Activated B cell treated with CpG ODN at 0.5 μM for 24 hours (primary cell): ENCODE measurements around the gene SREK1. TPM values are rescaled to one million over a fixed set of nuclear protein-coding genes. Genes with fewer than 3 reads are reported as not detected.
"Not testable (repeated sequence)": the region's sequence is repeated elsewhere in the genome, so short reads cannot be mapped to it uniquely, and the experiment has no call there.

Experiments used
- ATAC-seq: fragments of 200-7000 bp; cut with Tn5 transposase; one replicate; pipeline ENCODE4 v1.10.0; 2021; ENCODE audit warnings: low read depth, mild to moderate bottlenecking, moderate library complexity
- CTCF ChIA-PET: fragments of 350-600 bp; sonication (Branson Sonifier 250); formaldehyde crosslinking; loops from one replicate; lab custom pipeline; 2021; ENCODE audit warnings: antibody characterized with exemption; lab: Charles Lee
- POLR2A ChIA-PET: fragments of 350-600 bp; sonication (Branson Sonifier 250); formaldehyde crosslinking; loops from one replicate; lab custom pipeline; 2021; ENCODE audit warnings: antibody characterized with exemption; lab: Charles Lee
- DNase-seq: peaks from one replicate; pipeline ENCODE4 v3.0.0; 2022
- H3K27ac Mint-ChIP-seq: one replicate; pipeline ENCODE4 v1.8.0; 2020; ENCODE audit warnings: mixed read lengths
- H3K27me3 Mint-ChIP-seq: one replicate; pipeline ENCODE4 v1.8.0; 2021; ENCODE audit warnings: mixed read lengths
- H3K36me3 Mint-ChIP-seq: one replicate; pipeline ENCODE4 v1.8.0; 2021; ENCODE audit warnings: low read depth, mixed read lengths
- H3K4me1 Mint-ChIP-seq: one replicate; pipeline ENCODE4 v1.8.0; 2021; ENCODE audit warnings: mixed read lengths
- H3K4me3 Mint-ChIP-seq: one replicate; pipeline ENCODE4 v1.8.0; 2020; ENCODE audit warnings: mild to moderate bottlenecking, mixed read lengths
- H3K9me3 Mint-ChIP-seq: one replicate; pipeline ENCODE4 v1.8.0; 2020; ENCODE audit warnings: mixed read lengths
- CTCF ChIP-seq: fragments of 200-600 bp; IDR thresholded peaks from one replicate; pipeline ENCODE4 v1.8.0; 2022; ENCODE audit warnings: antibody characterized with exemption, mild to moderate bottlenecking
- intact Hi-C: fragments of 100-400 bp; cut with micrococcal nuclease; formaldehyde crosslinking; loops from one replicate; pipeline ENCODE4 v1.15.1; 2024
- total RNA-seq: library from RNA; stranded (reverse); gene quantifications from 2 replicates; pipeline ENCODE4 v1.2.3, GENCODE V29; 2022

SREK1 gene
- total RNA-seq, 1 donor from 2014 or later: 104 TPM

DNA sequence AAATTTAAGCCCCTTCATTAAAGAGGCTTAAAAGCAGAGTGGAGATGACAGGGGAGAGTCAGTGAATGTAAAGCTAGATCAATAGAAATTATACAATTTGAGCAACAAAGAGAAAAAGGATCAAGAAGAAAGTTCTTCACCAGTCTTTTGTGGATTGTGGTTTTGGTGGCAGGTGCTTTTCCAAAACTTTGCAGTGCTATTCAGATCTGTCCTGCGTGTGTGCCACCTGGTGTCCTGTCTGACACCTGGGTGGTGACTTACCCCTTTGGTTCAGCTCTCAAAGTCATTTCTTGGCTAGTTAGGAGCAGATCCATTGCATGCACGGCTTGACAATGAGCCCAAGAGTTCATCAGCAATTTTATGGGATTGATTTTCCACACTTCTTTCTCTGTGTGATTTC is 69.4 kb downstream of the SREK1 start:
- DNase-seq: no peak
- H3K9me3 Mint-ChIP-seq: no peaks in the 10 kb centered on the region

GRCh38 chr5:66222455-66222854 is 78.4 kb downstream of the SREK1 start:
- CTCF ChIA-PET: no interaction called here
- no peak for DNase-seq
- ATAC-seq: no peak
- Mint-ChIP-seq H3K4me3 (no peak overlapping the region), H3K9me3 (peaks cover 3% of the 10 kb centered on the region), H3K27me3 (no peaks in the 10 kb centered on the region), H3K27ac (no peak overlapping the region), H3K4me1 (no peaks in the 10 kb centered on the region), H3K36me3 (no peaks in the 10 kb centered on the region)
- intact Hi-C loops: no loop called here
- no peak for TF ChIP-seq CTCF
- POLR2A ChIA-PET: no interaction called here

More for the DNA sequence above, 69.4 kb downstream of the SREK1 start:
- Mint-ChIP-seq H3K27ac (no peak overlapping the region), H3K4me3 (no peak overlapping the region), H3K4me1 (no peaks in the 10 kb centered on the region), H3K36me3 (no peaks in the 10 kb centered on the region), H3K27me3 (no peaks in the 10 kb centered on the region)
- ChIA-PET POLR2A (no interaction called here), CTCF (no interaction called here)
- intact Hi-C loops: no loop called here
- no peak for TF ChIP-seq CTCF
- ATAC-seq: no peak

GRCh38 chr5:66222896-66223295 is 78.8 kb downstream of the SREK1 start:
- DNase-seq, H3K27me3 Mint-ChIP-seq, CTCF ChIA-PET: not testable (repeated sequence)

GRCh38 chr5:66223637-66224036 is 79.5 kb downstream of the SREK1 start:
- H3K27ac Mint-ChIP-seq: no peak overlapping the region
- ChIA-PET POLR2A (no interaction called here), CTCF (no interaction called here)
- no peak overlapping the region for H3K4me3 Mint-ChIP-seq
- peaks cover 3% of the 10 kb centered on the region for H3K9me3 Mint-ChIP-seq
- H3K36me3 Mint-ChIP-seq: no peaks in the 10 kb centered on the region
- H3K4me1 Mint-ChIP-seq: no peaks in the 10 kb centered on the region
- DNase-seq (no peak), ATAC-seq (no peak)
- no peak for TF ChIP-seq CTCF
- intact Hi-C loops: no loop called here
- H3K27me3 Mint-ChIP-seq: no peaks in the 10 kb centered on the region

More at GRCh38 chr5:66222896-66223295, 78.8 kb downstream of the SREK1 start:
- H3K36me3 Mint-ChIP-seq, H3K4me3 Mint-ChIP-seq, POLR2A ChIA-PET, H3K27ac Mint-ChIP-seq, ATAC-seq, intact Hi-C loops, H3K9me3 Mint-ChIP-seq, H3K4me1 Mint-ChIP-seq: not testable (repeated sequence)

DNA sequence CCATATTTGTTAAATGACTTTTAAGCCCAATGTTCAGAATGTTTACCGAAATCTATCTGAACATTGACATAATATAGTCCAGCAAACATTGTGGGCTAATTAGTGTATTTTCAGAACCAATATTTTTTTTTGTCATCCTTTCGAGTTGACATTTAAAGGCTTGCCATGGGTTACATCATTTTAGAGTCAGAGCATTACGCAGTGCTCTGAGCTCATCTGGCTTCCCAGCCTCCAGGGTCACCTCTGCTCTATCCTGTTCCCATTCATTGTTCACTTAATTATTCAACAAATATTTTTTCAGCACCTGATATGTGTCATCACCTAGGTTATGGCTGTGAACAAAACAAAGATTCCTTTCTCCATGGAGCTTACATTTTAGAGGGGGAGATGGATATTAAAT is 80.2 kb downstream of the SREK1 start:
- CTCF ChIA-PET: no interaction called here
- ATAC-seq: no peak
- Mint-ChIP-seq H3K27ac (no peak overlapping the region), H3K9me3 (peaks cover 3% of the 10 kb centered on the region), H3K36me3 (no peaks in the 10 kb centered on the region), H3K27me3 (no peaks in the 10 kb centered on the region), H3K4me3 (no peak overlapping the region), H3K4me1 (no peaks in the 10 kb centered on the region)
- DNase-seq: no peak
- POLR2A ChIA-PET: no interaction called here
- no peak for TF ChIP-seq CTCF
- intact Hi-C loops: no loop called here
